HG02885 (cell line): Measurements from ENCODE around the gene NKAIN2.
"Not testable (repeated sequence)": the region's sequence is repeated elsewhere in the genome, so short reads cannot be mapped to it uniquely, and the experiment has no call there.

Experiments
- ATAC-seq: cut with Tn5 transposase; IDR thresholded peaks from one replicate; pipeline ENCODE4 v1.9.1; 2021; ENCODE audit warnings: mild to moderate bottlenecking; ENCODE audit not compliant: unreplicated experiment, poor library complexity

The NKAIN2 gene

GRCh38 chr6:124714728-124715127, 911.1 kb downstream of the NKAIN2 start:
- no peak for ATAC-seq

- ATAC-seq: no peak
Measured at GRCh38 chr6:124719913-124720312, 916.2 kb downstream of the NKAIN2 start.

- no peak for ATAC-seq
Measured at GRCh38 chr6:124721331-124721730, 917.7 kb downstream of the NKAIN2 start.

DNA sequence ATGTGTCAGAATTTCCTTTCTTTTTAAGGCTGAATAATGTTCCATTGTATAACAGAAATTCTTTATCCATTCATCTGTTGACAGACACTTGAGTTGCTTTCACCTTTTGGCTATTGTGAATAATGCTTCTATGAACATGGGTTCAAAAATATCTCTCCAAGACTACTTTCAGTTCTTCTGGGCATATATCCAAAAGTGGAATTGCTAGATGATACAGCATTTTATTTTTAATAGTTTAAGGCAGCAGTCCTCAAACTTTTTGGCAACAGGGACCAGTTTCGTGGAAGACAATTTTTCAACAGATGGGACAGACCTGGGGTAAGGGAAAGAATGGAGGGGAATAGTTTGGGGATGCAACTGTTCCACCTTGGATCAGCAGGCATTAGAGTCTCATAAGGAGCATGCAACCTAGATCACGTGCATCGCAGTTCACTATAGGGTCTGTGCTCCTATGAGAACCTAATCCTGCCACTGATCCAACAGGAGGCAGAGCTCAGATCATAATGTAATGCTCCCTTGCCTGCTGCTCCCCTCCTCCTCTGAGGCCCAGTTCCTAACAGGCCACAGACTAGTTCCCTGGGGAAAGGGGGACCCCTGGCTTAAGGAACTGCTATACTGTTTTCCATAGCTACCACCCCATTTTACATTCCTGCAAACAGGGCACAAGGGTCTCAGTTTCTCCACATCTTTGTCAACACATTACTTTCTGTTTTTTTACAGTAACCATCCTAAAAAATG, 918.6 kb downstream of the NKAIN2 start:
- ATAC-seq: no peak

- no peak for ATAC-seq
Measured at GRCh38 chr6:124723671-124724070, 920.0 kb downstream of the NKAIN2 start.

- not testable (repeated sequence) for ATAC-seq
Measured at GRCh38 chr6:124737804-124738203, 934.1 kb downstream of the NKAIN2 start.

DNA sequence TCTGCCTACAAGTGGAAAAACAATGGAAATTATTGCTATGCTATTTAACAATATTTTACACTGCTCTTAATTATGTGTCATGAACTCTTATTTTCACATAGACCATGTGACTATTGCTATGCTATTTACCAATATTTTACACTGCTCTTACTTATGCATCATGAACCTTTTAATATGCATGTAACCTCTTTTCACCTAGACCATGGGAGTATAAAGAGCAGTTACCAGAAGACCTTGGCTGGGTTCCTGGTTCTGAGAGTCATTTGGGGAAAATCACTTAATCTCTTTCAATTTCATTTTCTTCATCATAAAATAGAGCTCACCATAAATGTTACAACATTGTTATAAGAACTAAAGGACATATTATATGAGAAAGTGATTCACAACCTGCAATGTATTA, 934.8 kb downstream of the NKAIN2 start:
- no peak for ATAC-seq

- ATAC-seq: no peak
Measured at GRCh38 chr6:124741341-124741740, 937.7 kb downstream of the NKAIN2 start.

DNA sequence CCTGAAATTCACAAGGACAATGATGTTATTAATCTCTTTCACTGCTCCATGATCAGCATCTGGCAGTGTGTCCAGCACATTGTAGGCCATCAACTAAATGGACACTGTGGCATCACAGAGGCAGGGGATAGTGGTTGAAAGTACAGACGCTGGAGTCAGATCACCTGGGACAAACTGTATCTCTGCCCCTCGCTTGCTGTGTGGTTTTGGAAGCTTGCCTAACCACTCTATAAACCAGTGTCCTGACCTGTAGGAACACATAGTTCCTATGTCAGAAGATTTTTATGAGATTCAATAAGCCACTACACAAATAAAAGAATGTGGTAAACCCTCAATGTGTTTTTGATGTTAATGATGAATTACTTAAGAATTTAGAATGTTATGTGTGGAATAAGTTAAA, 939.3 kb downstream of the NKAIN2 start:
- ATAC-seq: no peak

DNA sequence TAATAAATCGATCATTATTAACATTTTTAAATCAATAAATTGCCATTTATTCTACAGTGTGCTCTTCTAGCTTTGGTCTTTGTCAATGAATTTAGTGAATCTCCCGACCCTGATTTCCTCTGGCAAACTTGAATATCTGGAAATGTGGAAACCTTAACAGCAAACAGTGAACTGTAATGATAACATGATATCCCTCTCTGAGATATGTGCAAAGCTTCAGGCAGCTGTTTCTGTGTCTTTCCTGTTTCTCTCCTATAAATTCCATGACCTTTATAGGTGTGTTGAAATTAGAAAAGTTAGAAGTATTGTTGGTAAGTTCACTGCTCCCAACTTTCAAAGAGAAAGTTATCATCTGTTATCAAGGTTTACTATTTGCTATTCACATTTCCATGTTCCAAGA, 939.8 kb downstream of the NKAIN2 start:
- no peak for ATAC-seq

- no peak for ATAC-seq
Measured at GRCh38 chr6:124747349-124747748, 943.7 kb downstream of the NKAIN2 start.

- no peak for ATAC-seq
Measured at GRCh38 chr6:124748778-124749177, 945.1 kb downstream of the NKAIN2 start.

DNA sequence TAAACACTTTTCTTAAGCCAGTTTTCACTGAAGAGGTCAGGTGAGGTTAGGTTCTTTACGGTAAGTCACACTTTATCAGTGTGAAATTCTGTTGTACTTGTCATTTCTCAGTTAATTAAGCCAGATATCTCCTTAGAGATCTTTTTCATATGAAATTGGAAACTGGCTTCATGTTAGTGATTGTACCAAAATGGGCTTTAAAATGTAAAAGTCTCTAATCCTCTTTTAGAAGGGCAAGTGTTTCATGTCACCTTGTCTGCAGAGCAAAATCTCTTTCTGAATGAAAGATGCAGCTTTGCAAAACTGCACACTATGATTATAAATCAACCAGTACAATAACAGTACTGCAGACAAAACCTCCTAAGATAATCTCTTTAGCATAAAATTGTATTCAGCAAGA, 949.3 kb downstream of the NKAIN2 start:
- no peak for ATAC-seq

- no peak for ATAC-seq
Measured at GRCh38 chr6:124753562-124754105, 950.0 kb downstream of the NKAIN2 start.

- ATAC-seq: no peak
Measured at GRCh38 chr6:124755321-124755720, 951.7 kb downstream of the NKAIN2 start.

DNA sequence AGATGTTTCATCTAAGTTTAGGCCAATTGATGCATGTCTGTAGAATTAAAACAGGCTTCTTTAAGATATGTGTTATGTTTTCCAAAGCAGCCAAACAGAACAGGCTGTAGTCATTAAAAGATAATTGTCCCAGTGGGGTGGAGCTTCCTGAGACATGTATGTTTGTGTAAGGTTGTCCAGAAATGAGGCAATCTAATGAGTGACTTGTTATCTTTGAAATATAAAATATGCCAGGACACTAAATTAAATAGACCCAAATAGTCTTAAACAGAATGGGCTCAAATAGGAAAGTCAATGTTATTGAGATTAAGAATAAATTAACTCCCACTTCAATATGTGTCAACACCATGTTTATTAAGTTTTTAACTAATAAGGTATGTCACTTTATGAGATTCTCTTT, 953.9 kb downstream of the NKAIN2 start:
- ATAC-seq: no peak

- ATAC-seq: no peak
Measured at GRCh38 chr6:124758663-124759062, 955.0 kb downstream of the NKAIN2 start.

DNA sequence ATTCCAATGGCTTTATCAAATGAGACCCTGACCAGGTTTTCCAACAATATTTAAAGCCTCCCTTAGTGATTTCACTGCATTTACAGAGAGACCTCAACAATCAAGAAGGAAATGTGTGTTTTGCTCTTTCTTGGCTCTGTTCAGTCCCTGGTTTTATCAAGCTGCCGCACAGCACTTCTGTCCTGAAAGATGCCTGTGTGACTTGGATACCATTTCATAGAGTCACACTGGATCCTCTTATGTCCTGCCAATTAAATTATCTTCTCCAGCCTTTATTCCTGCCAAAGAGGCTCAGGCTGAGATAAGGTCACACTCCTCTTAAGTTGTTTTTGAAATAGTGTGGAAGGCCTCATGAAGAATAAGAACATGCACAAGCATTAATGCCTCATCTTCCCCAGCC, 961.6 kb downstream of the NKAIN2 start:
- no peak for ATAC-seq

DNA sequence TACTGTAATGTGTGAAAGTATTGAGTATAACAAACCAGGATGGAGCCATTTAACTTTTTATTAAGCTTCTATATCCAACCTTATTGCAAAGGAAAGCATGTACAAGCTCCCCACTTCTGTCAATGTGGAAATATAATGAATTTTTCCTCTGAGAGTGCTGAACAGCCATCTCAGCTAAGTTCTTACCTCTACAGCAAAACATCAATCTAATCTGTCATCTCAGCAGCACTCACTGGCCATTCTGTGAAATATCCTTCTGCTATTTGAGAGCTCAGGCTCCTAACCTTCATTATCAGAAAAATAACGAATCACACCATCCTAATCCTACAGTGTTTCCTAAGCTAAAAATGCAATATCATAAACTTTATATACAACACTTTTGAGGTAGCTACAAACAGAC, 964.6 kb downstream of the NKAIN2 start:
- ATAC-seq: no peak

DNA sequence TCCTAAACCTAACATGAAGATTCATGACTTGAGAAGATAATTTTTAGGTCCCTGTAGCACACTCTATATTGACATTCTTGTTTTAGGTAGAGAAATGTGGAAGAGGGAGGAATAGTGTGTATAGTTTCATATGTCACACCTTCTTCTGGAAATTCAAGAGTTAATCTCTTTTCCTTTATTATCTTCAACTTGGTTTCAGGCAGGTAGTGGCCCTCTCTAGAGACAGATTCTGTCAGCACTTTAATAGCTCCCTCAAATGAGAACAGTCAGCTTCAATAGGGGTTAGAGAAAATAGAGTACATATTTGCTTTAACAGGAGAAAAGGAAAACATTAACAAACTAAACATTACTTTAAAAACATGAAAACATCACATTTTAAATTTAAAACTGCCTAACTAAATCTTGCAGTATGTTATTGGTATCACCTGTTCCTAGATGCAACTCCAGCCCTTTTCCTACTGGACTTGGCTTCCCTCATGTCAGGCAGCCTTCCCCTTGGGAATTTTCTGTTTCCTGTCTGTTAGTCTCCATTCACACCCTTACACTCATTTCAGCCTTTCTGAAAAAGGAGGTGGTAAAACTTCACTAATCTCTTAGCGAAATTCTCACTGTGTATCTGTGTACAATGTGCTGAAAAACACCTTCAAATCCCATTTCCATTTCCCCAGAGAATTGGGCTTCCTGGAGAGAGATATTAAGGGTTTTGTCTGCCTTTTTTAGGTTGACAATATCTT, 966.3 kb downstream of the NKAIN2 start:
- ATAC-seq: no peak

DNA sequence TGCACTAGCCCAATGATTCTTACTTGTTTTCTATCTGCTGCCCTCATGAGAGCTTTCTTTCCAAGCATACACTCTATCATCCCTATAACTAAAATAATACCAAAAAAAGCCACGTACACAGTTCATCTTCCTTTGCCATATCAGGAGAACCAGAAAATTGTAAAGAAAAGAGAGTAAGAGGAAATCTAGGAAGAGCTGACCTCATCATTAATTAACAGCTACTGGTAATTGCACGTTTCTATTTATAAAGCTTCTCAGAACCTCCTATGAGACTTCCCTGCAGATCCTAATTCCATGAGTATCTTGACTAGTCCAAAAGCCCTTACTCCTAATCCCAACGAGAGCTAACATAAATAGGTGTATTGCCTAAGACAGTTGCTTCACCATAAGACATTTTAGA, 967.1 kb downstream of the NKAIN2 start:
- no peak for ATAC-seq
